Ramos (cell line): ENCODE measurements around the gene BAZ2B.
"Not testable (repeated sequence)": the region's sequence is repeated elsewhere in the genome, so short reads cannot be mapped to it uniquely, and the experiment has no call there.

Experiments used
- in situ Hi-C: fragments of 300-500 bp; cut with MboI; formaldehyde crosslinking; loops from one replicate; pipeline ENCODE4 v1.14.3; 2022; ENCODE audit warnings: low sequenced_read_pairs; ENCODE audit not compliant: unreplicated experiment

BAZ2B gene

DNA sequence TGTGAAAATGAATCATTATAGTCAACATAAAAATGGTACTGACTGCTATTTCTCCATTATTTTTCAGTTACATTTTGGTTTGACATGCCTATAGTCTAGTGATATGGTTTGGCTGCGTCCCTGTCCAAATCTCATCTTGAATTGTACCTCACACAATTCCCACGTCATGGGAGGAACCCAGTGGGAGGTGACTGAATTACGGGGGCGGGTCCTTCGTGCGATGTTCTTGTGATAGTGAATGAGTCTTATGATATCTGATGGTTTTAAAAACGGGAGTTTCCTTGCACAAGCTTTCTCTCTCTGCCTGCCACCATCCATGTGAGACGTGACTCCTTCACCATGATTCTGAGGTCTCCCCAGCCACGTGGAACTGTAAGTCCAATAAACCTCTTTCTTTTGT lies 70.3 kb downstream of the BAZ2B start:
- in situ Hi-C loops = no loop called here

DNA sequence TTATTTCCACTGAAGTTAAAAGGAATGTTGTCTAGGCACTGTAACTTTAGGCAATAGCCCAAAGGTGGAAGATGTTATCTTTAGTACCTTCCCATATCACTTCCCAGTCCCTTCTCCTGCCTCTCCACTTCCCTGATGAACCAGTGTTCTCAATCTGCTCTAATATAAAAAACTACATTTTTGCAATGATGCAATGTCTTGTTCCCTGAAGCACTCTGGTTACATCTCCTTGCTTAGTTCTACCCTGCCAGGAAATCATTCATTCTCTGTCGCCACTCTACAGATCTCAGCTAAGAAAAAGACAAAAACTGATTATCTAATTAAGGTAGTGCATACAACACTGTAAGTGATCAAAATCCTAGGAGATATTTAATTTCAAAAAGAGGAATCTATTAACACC lies 71.3 kb downstream of the BAZ2B start:
- in situ Hi-C loops = no loop called here

DNA sequence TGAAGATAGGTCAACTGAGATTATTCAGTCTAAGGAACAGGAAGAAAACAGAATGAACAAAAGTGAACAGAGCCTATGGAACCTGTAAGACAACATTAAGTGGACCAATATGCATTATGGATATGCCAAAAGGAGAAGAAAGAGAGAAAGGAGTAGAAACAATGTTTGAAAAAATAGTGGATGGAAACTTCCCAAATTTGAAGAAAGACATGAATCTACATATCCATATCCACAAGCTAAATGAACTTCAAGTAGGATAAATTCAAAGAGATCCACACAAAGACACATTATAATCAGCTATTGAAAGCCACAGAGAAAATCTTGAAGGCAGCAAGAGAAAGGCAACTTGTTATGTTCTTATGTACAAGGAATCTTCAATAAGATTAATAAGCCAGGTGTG lies 74.2 kb downstream of the BAZ2B start:
- in situ Hi-C loops = no loop called here

DNA sequence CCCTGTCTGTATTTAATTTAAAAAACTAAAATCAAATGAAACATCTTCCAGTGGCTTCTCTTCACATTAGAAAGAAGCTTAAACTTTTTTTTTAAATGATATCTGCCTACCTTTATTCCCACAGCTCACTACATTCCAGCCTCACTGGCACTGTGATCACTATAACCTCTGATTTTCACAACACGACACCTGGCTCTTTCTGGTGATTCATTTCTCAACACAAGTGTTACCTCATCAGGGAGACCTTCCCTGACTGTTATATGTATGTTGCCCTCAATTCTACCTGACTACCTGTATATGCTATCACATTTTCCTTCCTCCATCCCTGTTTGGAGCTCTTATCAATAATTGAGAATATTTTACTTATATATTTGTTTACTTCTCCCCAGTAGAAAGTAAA lies 76.6 kb downstream of the BAZ2B start:
- in situ Hi-C loops = no loop called here

DNA sequence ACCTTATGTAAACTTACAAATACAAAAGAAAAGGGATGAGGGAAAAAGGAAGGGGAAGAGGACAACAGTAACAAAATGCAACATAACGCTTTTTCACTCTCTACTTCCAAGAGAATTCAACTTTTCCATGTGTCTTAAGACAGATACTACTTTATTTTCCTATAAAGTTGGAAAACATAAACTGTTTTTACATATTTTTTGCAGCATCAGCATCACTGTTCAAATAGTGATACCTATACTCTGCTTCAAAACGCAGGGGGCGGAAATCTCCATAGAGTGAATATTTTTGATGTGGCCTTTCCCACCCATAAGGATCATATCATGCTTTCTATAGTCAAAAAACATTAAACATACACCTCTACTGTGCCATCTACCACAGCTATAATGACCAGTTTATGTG lies 77.5 kb downstream of the BAZ2B start:
- in situ Hi-C loops = no loop called here

DNA sequence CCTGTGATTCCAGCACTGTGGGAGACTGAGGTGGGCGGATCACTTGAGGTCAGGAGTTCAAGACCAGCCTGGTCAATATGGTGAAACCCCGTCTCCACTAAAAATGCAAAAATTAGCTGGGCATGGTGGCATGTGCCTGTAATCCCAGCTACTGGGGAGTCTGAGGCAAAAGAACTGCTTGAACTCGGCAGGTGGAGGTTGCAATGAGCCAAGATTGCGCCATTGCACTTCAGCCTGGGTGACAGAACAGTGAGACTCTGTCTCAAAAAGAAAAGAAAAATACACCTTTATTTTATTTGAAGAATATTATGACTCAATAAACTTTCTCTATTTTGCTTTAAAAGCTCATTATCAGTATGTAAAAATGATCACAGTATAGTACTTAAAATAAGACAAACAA lies 81.1 kb downstream of the BAZ2B start:
- in situ Hi-C loops = not testable (repeated sequence)

DNA sequence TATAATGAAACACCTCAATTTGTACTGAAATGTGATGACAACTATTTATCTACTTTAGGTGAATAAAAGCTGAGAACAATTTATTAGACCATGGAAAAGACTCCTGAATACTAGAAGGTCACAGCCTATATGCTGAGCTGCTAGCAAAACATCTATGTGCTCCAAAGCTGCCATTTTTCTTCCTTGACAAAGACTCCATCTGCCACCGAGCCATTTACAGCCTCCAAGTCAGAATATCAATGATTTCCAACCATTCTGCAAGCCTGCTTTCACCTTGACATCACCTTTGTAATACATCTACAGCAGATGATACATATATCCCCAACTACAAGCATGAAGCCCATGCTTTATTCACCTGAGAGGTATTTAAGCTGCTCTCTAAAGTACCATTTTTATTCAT lies 84.9 kb downstream of the BAZ2B start:
- in situ Hi-C loops = no loop called here

DNA sequence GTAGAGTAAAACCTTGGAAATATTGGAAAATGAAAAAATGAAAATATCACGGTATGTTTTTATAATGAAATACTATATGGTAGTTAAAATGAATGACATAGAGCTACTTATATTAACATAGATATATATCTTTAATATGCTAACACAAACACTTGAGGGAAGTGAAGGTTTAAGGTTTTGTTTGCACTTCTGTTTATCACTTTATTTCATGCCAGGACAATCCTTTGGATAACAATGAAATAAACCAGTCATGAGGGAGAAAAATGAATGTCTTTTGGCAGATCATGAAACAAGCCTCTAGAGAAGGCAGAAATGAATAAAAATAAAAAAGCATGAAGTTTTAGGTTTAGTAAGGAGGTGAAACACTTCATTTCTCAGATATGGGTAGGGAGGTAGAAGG lies 89.9 kb downstream of the BAZ2B start:
- in situ Hi-C loops = no loop called here

DNA sequence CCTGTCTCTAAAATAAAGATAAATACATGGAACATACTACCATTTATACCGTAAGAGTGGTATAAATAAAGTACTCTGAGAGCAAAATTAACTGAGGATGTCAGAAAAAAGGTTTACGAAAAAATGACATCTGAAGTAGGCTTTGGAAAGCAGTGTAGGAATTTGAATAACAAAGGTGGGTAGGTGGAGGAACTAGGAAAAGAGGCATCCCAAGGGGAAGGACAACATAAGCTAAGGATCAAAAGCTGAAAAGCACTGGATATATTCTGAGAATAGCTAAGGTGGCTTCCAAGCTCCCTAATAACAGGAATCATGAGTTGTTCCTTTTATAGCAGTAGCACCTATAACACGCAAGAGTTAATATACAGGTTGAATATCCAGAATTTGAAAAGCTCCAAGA lies 91.3 kb downstream of the BAZ2B start:
- in situ Hi-C loops = no loop called here

DNA sequence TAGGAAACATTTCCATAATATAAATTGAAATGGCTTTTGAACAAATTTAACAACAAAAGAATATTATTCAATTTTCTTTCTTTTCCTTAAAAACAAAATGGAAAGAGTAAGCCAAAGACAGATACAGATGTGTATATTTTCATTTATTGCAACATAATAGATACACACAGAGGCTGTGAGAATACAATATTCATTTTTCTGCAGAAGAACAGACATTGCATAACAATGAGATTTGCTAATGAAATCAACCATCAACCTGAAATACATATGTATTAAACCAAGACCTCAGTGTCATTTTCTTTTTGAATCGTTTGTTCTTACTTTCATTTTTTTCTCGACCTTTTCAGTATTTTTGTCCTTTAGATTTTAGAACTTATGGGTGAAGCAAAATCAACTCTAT lies 95.1 kb downstream of the BAZ2B start:
- in situ Hi-C loops = no loop called here

DNA sequence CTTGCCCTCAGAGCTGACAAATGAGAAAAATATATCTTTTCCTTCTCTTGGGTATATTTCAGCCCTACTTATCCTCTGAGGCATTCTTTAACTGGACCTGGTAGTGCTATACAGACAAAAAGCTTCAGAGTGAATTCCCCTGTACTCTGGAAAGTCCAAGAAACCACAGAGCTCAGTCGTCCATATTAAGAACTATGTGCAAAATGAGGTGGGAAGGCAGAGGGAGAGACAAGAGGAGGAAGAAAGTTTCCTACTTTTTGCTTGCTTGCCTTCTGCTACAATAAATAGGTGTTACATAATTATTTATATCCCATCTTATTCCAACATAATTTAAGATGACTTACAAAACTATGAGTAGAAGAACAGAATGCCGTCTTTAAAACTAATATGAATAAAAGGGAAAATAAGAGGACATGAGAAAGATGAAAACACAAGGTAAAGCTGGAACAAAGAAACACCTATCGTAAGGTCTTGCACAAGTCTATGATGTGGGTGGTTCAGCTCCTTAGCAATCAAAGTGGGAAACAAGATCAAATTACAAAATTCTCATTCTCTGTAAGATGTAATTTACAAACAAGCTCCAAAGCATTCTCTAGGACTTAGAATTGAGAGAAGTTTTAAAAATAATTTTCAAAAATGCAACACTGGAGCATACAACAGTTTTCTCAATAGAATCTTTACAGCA lies 97.9 kb downstream of the BAZ2B start:
- in situ Hi-C loops = no loop called here

DNA sequence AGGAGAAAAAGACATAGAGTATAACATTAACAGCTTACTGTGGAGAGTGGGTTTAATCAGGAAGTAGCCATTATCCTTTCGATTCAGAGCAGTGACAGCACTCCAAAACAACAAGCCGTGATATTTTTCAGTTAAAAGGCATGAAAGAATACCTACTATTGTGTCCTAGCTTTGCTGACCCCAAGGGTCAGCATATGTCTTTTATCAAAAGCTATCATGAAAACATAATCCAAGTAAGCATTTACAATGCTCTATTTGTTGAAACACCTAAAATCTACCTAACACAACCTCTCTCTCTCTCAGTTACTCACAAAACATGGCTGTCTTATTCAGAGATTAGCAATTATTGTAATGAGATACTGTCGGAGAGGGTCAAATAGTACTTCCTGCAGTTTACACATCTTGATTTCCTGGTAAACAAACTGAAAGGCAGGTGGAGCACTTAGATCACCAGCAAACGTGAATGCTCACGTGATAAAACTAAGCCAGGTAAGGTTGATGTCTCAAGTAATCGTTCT lies 100.0 kb downstream of the BAZ2B start:
- in situ Hi-C loops = no loop called here

DNA sequence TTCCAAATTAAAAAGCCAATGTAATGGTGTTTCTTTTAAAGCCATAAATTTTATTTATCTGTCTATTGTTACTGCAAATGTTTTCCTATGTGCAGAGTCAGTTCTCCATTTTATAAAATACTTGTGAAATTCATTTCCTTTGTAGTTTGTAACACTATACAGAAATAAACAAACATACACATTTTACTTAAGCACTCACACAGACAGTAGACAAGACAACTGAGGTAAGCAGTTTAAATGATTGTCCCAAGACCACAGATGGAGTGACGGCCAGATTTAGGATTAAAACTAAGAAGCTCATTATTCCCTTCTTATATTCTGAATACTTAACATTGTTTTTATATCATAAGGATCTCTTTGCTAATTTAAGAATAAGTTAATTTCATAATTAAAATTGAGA lies 100.9 kb downstream of the BAZ2B start:
- in situ Hi-C loops = no loop called here

DNA sequence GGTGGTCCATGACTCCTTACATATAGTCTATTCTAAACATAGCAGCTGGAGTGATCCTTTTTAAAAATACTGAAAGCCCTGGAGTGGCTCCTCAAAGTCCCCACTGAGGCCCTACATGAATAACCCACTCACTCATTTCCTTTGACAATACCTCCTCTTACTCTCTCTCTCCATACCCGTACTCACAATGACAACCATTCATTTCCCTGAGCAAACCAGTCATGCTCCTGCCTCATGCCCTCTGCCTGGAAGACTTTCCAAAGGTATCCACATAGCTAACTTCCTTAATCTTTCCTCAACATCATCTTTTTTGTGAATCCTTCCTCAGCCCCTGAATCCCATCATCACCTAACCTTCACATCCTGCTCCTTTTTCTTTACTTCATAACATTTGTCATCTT lies 102.6 kb downstream of the BAZ2B start:
- in situ Hi-C loops = no loop called here

DNA sequence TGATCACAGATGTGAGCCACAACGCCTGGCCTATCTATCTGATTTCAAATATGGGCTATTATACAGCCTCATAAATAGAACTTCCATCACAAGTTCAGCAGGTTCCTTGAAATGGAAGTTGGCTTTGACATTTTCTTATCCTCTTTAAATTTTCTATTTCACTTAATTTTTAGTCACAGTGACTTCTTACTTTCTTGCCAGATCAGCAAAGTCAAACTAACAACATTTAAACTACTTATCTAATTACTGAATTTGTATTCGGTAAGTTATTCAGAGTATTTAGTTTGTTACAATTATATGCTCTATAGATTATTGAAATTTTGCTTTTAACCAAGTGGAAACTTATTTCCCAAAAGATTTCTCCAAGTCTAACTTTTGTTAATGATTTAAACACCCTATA lies 108.2 kb downstream of the BAZ2B start:
- in situ Hi-C loops = no loop called here

DNA sequence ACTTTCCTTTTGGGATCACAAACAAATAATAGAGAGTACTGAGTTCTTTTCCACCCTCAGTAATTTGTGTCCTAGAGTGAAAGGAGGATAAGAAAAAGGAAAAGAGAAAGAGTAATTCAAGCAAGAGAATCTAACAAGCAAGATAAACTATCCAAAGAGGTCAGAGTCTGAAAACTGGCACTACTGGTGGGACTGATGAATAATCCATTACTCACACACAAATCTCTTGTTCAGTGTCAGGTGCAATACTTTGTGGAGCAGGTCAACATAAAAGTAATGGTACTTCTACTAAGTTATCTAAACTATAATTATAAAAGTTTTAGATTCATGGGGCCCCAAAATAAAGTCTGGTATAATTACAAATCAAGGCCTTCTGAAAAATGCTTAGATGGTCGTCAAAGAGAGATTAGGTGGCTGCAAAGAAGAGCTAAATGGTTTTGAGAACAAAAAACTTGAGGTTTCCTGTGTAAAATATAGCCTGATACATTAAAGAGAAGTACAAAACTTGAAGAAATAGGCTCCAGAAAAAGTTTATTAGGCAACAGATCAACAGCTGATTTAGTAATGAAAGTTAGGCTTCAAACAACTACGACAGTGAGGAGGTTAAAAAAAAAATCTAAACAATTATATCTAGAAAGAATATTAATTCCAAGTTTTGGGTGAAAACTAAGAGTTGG lies 109.4 kb downstream of the BAZ2B start:
- in situ Hi-C loops = no loop called here

DNA sequence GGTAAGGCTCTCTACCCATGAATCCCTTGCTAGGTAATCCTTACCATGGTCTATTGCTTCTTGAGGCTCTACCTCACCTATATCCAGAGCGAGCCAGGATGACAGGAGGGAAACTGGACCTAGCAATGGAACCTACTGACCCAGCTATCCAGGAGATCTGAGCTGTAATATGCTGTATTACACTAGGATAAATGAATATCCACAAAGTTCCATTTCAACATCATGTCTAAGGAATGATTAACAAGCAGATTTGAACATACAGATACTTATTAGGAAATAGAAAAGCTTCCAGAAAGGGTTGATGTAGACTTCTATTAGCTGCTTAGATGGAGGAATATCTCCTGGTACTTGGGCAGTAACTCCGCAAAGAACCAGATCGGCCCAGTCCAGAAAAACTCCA lies 110.1 kb downstream of the BAZ2B start:
- in situ Hi-C loops = no loop called here

DNA sequence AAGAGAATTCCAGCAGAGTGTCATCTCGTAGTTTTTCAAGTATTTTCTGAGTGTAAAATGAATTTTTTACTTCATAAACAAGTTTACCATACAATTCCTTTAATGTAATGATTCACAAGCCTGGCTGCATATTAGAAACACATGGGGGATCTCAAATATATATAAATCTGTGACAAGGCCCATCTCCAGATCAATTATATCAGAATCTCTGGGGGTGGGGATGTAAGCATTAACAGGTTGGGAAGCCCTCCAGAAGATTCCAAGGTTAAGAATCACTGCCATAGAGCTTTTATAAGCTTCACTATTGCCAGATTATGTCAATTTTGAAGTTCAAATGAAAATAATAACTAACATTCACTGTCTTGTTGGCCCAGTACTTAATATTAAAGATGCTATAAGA lies 111.2 kb downstream of the BAZ2B start:
- in situ Hi-C loops = no loop called here

DNA sequence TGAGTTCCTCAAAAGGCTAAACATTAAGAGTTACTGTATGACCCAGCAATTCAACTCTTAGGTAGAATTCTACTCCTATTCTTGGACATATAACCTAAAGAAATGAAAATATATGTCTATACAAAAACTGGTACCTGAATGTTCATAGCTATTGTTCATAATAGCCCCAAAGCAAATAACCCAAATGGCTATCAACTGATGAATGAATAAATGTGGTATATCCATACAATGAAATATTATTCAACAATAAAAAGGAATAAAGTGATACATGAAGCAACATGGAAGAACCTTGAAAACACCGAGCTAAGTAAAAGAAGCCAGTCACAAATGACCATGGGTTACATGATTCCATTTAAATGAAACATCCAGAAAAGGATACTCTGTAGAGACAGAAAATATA lies 114.6 kb downstream of the BAZ2B start:
- in situ Hi-C loops = no loop called here

DNA sequence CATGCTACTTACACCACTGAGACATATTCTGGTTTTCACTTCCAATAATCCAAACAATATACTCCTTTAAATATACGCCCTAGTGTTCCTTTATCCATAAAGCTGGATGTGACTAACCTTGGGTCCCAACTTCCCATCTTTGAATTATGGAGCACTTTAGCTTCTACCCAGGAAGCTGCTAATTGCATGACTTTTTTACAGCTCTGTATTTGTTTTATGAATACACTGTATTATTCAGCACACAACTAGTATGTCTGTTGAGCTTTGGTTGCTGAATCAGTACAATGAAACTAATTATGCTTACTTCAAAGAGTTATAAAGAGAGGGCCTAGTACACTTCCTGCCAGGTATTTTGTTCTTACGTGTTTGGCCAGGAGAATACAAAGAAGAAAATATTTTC lies 118.5 kb downstream of the BAZ2B start:
- in situ Hi-C loops = no loop called here

DNA sequence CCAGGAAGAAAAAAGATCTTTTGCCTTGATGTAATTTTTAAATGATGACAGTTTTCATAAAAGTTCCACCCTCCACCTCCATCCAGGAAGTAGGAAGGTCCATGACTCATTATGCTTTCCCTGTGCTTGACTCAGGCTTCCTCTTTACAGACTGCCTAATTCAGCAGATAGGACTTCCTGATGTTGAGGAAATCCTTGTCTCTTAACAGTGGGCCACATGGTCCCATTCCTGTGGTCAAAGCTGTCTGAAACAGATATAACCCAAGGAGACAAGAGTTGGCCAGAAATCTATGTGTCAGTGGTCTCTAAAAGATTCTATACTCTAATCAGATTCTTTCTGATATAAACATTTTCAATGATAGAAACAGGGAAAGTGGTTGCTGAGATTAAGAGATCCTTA lies 119.1 kb downstream of the BAZ2B start:
- in situ Hi-C loops = no loop called here

DNA sequence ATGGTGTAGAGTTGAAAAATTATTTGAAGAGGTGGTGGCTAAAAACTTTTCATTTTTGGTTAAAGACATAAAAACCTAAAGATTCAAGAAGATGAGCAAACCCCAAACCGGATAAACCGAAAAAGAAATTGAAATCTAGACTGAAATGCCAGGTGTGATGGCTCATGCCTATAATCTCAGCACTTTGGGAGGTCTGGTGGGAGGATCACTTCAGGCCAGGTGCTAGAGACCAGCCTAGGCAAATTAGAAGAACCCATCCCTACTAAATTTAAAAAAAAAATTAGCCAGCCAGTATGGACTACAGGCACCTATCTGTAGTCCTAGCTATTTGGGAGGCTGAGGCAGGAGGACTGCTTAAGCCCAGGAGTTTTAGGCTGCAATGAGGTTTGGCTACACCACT lies 126.9 kb downstream of the BAZ2B start:
- in situ Hi-C loops = no loop called here
